H1 (cell line): Measurements from ENCODE around the gene HS3ST5. TPM values are rescaled to one million over a fixed set of nuclear protein-coding genes. Genes with fewer than 3 reads are reported as not detected.

Experiments
- BRCA1 ChIP-seq: IDR thresholded peaks from 2 replicates; pipeline ENCODE4 v1.6.1; 2012; ENCODE audit warnings: low read depth, low read length, improper control_type of control experiment
- CHD7 ChIP-seq: fragments of 300-600 bp; sonication (generic); IDR thresholded peaks from 2 replicates; pipeline ENCODE4 v1.7.1; 2012; ENCODE audit warnings: low read length, moderate library complexity, mild to moderate bottlenecking, inconsistent platforms; ENCODE audit not compliant: insufficient replicate concordance
- KDM5A ChIP-seq: fragments of 200-600 bp; IDR thresholded peaks from 2 replicates; pipeline ENCODE4 v1.7.1; 2012; ENCODE audit warnings: mild to moderate bottlenecking, low read length, inconsistent platforms, mixed read lengths
- RXRA ChIP-seq: IDR thresholded peaks from 2 replicates; pipeline ENCODE4 v1.6.1; 2011; ENCODE audit warnings: low read depth, mild to moderate bottlenecking, low read length, moderate library complexity; ENCODE audit not compliant: insufficient read depth
- SIN3A ChIP-seq, 2 experiments: IDR thresholded peaks in 1 of 2; conservative IDR thresholded peaks in 1 of 2; 2 replicates each; pipeline ENCODE4 v1.6.1; 2011 to 2012; ENCODE audit warnings: low read length in 2 of 2, improper control_type of control experiment in 1 of 2, low read depth in 1 of 2, mild to moderate bottlenecking in 1 of 2
- SUZ12 ChIP-seq: fragments of 200-600 bp; sonication (generic); IDR thresholded peaks from 2 replicates; pipeline ENCODE4 v1.6.1; 2012; ENCODE audit warnings: mild to moderate bottlenecking, inconsistent platforms, low read length, moderate library complexity, mixed read lengths
- TBP ChIP-seq: IDR thresholded peaks from 2 replicates; pipeline ENCODE4 v1.6.1; 2011; ENCODE audit warnings: low read depth, low read length, improper control_type of control experiment
- polyA plus RNA-seq, 7 experiments: library from polyadenylated mRNA; depleted of rRNA in 3 of 7; stranded (reverse) in 5 of 7; unstranded in 2 of 7; fragments of >200 nt in 5 of 7; fragments of 200-250 nt in 2 of 7; gene quantifications; 1 replicate in 5 of 7; 2 replicates in 1 of 7; 4 replicates in 1 of 7; pipeline versions ENCODE4 v1.2.1 to v1.2.3, GENCODE V29; 2011 to 2013; ENCODE audit warnings: missing spikeins in 2 of 7, mixed read lengths in 2 of 7
- total RNA-seq: library from RNA; stranded (reverse); fragmentation: NEBNext Ultra II Directional; extraction: Animal tissue kit (Norgen Biotek cat#: 25700); gene quantifications from 2 replicates; pipeline ENCODE4 v1.2.1, GENCODE V29; 2021

The HS3ST5 gene
- total and polyA plus RNA-seq, 2 of the 8 experiments (the other 6 are each of a cell fraction or from before 2014, with no cell fraction given): 1.2 to 9.9 TPM

- TF ChIP-seq CHD7 (no peak), SIN3A (conservative IDR thresholded peaks at IDR 0.05 in 1 of 2, IDR thresholded peaks at IDR 0.05 in 1 of 2; ENCODE audit: low read depth in 1 of 2, low read length in 2 of 2) (no peak), BRCA1 (no peak), SUZ12 (no peak), TBP (no peak), RXRA (no peak), KDM5A (no peak)
Observed at GRCh38 chr6:114315831-114316595, 26.8 kb downstream of the HS3ST5 start (continued).
